ENCODE data around the gene NDOR1.
A peak's percentile ranks its signal among the peaks of the same experiment; 100 is the strongest.

Gene NDOR1

GRCh38 chr9:137205126-137206069 is at the start of gene NDOR1, which contains the start of gene TMEM203:
Gene NDOR1 (plus strand): TSS chr9:137205700. CDS start chr9:137205778, 78 bp downstream.
Gene TMEM203 (minus strand): TSS chr9:137205648. CDS start chr9:137205414, 234 bp downstream.
- peak; percentile 98 for DNase-seq (ENCODE audit: low spot score)
- no peak for TF ChIP-seq CTCF (IDR thresholded peaks at IDR 0.05; ENCODE audit: extremely low read depth, insufficient read depth, missing control alignments)
- in situ Hi-C loops (cut with MboI; ENCODE audit: low pct_unique_long_range_greater_than_20kb, low sequenced_read_pairs, unreplicated experiment) = no loop called here

- DNase-seq (ENCODE audit: low spot score) = peak; percentile 83
- in situ Hi-C loops (cut with MboI; ENCODE audit: low pct_unique_long_range_greater_than_20kb, low sequenced_read_pairs, unreplicated experiment) = no loop called here
- TF ChIP-seq CTCF (IDR thresholded peaks at IDR 0.05; ENCODE audit: extremely low read depth, insufficient read depth, missing control alignments) = no peak
Measured at GRCh38 chr9:137156567-137157375, 48.7 kb upstream of the NDOR1 start.

DNA sequence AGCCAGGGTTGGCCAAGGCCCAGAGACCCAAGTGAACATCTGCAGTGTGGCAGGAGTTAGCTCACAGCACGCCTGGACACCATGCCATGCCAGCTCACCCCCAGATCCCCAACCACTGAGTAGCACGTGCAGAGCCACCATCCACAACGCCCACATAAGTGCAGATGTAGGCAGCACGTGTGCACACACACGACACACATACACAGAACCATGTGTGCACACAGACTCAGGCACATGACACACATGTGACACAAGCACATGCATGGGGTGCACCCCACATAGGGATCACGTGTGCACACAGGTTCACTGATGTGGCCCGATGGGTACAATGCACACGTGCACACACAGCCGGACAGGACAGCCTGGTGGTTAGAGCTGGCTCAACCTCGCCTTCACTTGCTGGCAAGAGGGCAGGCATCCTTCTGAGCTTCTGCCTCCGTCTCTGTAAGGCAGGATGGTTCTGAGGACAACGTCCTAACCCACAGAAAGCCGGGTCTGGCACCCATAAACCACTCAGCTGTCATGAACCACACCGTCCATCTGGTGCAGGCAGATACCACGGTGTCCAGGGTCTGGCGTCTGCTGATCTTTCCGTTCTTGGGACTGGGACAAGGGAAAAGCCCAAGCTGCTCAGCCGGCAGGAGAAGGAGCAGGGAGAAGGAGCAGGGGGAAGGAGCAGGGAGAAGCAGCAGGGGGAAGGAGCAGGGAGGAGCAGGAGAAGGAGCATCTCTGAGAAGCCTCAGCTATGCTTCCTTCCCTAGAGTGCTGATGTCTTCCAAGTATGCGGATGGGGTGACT is 47.7 kb upstream of the NDOR1 start:
- no peak for TF ChIP-seq CTCF (IDR thresholded peaks at IDR 0.05; ENCODE audit: extremely low read depth, insufficient read depth, missing control alignments)
- in situ Hi-C loops (cut with MboI; ENCODE audit: low pct_unique_long_range_greater_than_20kb, low sequenced_read_pairs, unreplicated experiment) = no loop called here
- DNase-seq (ENCODE audit: low spot score) = no peak

DNA sequence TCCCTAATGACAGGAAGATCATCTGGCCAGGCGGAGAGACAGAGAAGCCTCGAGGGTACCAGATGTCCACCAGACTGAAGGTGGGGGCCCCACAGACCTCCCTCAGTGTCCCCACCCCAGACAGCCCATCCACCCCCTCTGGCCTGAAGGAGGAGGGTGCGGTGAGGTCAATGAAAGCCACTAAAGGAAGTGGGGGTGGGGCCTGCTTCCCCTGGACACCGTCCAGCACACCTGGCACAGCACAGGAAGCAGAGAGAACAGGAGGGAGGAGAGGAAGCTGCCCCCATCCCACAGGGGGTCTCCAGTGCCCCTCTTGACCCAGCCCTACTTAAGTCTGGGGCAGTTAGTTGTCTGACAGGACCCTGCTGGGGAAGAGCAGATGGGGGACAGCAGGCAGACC is 46.9 kb upstream of the NDOR1 start:
- in situ Hi-C loops (cut with MboI; ENCODE audit: low pct_unique_long_range_greater_than_20kb, low sequenced_read_pairs, unreplicated experiment) = no loop called here
- TF ChIP-seq CTCF (IDR thresholded peaks at IDR 0.05; ENCODE audit: extremely low read depth, insufficient read depth, missing control alignments) = no peak
- DNase-seq (ENCODE audit: low spot score) = no peak

DNA sequence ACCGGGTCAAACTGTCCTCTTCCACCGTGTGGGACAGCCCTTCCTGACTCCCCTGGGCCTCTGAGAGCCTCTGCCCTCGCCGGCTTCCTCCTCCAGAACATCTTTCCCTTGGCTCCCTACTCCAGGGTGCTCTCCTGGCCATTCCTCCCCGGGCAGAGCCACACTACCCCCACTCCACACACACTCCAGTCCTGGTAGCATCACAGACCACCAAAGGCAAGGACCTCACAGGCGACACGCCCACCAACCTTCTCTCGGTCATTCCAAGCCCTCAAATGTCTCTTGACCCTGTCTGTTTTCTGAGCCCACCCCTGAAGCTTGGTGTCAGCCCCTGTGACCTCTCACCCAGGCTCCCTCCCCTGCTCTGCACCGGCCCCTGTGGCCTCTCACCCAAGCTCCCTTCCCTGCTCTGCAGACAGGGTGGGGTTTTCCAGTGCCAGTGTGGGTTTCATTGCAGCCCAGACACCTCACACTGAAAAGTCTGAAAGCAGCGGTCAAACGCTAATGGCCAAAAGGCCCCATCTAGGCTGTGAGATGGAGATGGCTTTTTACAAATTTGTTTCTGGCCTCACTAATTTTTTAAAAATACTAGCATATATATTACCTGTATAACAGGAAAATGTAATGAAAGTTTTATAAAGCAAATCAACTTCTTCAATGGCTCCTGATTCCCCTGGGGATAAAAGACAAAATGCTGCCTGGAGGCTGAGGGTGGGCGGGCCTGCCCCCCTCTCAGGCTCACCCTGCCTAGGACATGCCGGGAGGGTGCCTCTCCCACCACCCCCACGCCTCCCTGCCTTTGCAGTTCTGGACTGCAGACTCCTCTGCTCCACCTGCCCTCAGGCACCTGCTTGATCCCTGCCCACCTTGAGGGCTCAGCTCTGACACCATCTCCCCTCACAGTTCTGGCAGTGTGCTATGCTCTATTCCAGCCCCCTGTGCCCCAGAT is 46.1 kb upstream of the NDOR1 start:
- DNase-seq (ENCODE audit: low spot score) = no peak
- no peak for TF ChIP-seq CTCF (IDR thresholded peaks at IDR 0.05; ENCODE audit: extremely low read depth, insufficient read depth, missing control alignments)
- in situ Hi-C loops (cut with MboI; ENCODE audit: low pct_unique_long_range_greater_than_20kb, low sequenced_read_pairs, unreplicated experiment) = no loop called here

Measured in GM13977 (cell line).